Stimulated activated CD4-positive, alpha-beta T cell treated with anti-CD3 and anti-CD28 coated beads, Interleukin-4, amount 100 ng/mL, for 48 hours (primary cell): ENCODE results near the gene GFY.
A peak's percentile ranks its signal among the peaks of the same experiment; 100 is the strongest.

ENCODE experiments used
- DNase-seq, 2 donors: peaks; one replicate each; pipeline ENCODE4 v3.0.0-alpha.2; 2020; ENCODE audit warnings: low read depth in 2 of 2

Gene GFY

GRCh38 chr19:49425178-49425577, at the start of gene GFY:
Gene GFY, plus strand, starts transcription at chr19:49425388. Its CDS starts 1,043 bp downstream, at chr19:49426431.
- no peak for DNase-seq

- no peak for DNase-seq
Observed at GRCh38 chr19:49378512-49378911, 46.7 kb upstream of the GFY start.

- DNase-seq: no peak
Observed at GRCh38 chr19:49380391-49380790, 44.8 kb upstream of the GFY start.

- DNase-seq: no peak
Observed at GRCh38 chr19:49382639-49383038, 42.5 kb upstream of the GFY start.

- DNase-seq: no peak
Observed at GRCh38 chr19:49383599-49383998, 41.6 kb upstream of the GFY start.

GRCh38 chr19:49387936-49388372, 37.2 kb upstream of the GFY start, which contains the start of gene KASH5:
Gene KASH5, plus strand, starts transcription at chr19:49388249. Its CDS starts 2,635 bp downstream, at chr19:49390884.
- DNase-seq: peak; percentile 69 to 91

GRCh38 chr19:49389406-49389805, 35.8 kb upstream of the GFY start:
- DNase-seq: no peak

- DNase-seq: no peak
Observed at GRCh38 chr19:49390131-49390928, 34.9 kb upstream of the GFY start.

- no peak for DNase-seq
Observed at GRCh38 chr19:49390929-49391359, 34.2 kb upstream of the GFY start.

- DNase-seq: peak; percentile 67 to 71
Observed at GRCh38 chr19:49391581-49392399, 33.4 kb upstream of the GFY start.

- no peak for DNase-seq
Observed at GRCh38 chr19:49393881-49394280, 31.3 kb upstream of the GFY start.

GRCh38 chr19:49395581-49396407, 29.4 kb upstream of the GFY start:
- no peak for DNase-seq

GRCh38 chr19:49396738-49397505, 28.3 kb upstream of the GFY start:
- no peak for DNase-seq

- DNase-seq: no peak
Observed at GRCh38 chr19:49398001-49398615, 27.1 kb upstream of the GFY start.

GRCh38 chr19:49398931-49399330, 26.3 kb upstream of the GFY start:
- DNase-seq: no peak

GRCh38 chr19:49400029-49400428, 25.2 kb upstream of the GFY start:
- DNase-seq: no peak

- DNase-seq: no peak
Observed at GRCh38 chr19:49403404-49404187, 21.6 kb upstream of the GFY start.

GRCh38 chr19:49407079-49407478, 18.1 kb upstream of the GFY start:
- DNase-seq: no peak

- no peak for DNase-seq
Observed at GRCh38 chr19:49407482-49408015, 17.6 kb upstream of the GFY start.
